SK-N-SH treated with all-trans-retinoic acid at 6 μM for 48 hours (cell line): Measurements from ENCODE around the gene CORO2A.

ENCODE experiments used
- ATAC-seq: fragments of 200-7000 bp; cut with Tn5 transposase; 3 replicates; pipeline ENCODE4 v1.9.1; 2020; ENCODE audit warnings: mild to moderate bottlenecking, moderate library complexity
- BACH2 ChIP-seq: fragments of 250-450 bp; sonication (Bioruptor Pico); IDR thresholded peaks from 2 replicates; pipeline ENCODE4 v1.9.0; 2021; ENCODE audit warnings: mild to moderate bottlenecking, borderline replicate concordance
- CSDC2 ChIP-seq: fragments of 250-450 bp; sonication (Bioruptor Pico); IDR thresholded peaks from 2 replicates; pipeline ENCODE4 v1.5.0; 2020; ENCODE audit warnings: mild to moderate bottlenecking, moderate library complexity
- CSRNP3 ChIP-seq: fragments of 250-450 bp; sonication (Bioruptor Pico); IDR thresholded peaks from 2 replicates; pipeline ENCODE4 v1.5.1; 2021; ENCODE audit warnings: mild to moderate bottlenecking, moderate library complexity
- ESRRG ChIP-seq: fragments of 250-450 bp; sonication (Bioruptor Pico); IDR thresholded peaks from 2 replicates; pipeline ENCODE4 v1.6.1; 2021; ENCODE audit warnings: mild to moderate bottlenecking
- GLIS3 ChIP-seq: fragments of 250-450 bp; sonication (Bioruptor Pico); IDR thresholded peaks from 2 replicates; pipeline ENCODE4 v1.5.0; 2020; ENCODE audit warnings: mild to moderate bottlenecking, moderate library complexity
- ISL1 ChIP-seq: fragments of 250-450 bp; sonication (Bioruptor Pico); IDR thresholded peaks from 2 replicates; pipeline ENCODE4 v2.1.2; 2022; ENCODE audit warnings: mild to moderate bottlenecking, moderate library complexity
- OSR1 ChIP-seq: fragments of 250-450 bp; sonication (Bioruptor Pico); IDR thresholded peaks from 2 replicates; pipeline ENCODE4 v1.8.0; 2022; ENCODE audit warnings: moderate library complexity, mild to moderate bottlenecking, inconsistent platforms
- POU6F1 ChIP-seq: fragments of 250-450 bp; sonication (Bioruptor Pico); IDR thresholded peaks from 2 replicates; pipeline ENCODE4 v1.8.0; 2021; ENCODE audit warnings: low read depth, mild to moderate bottlenecking, moderate library complexity, borderline replicate concordance
- PPARA ChIP-seq: fragments of 250-450 bp; sonication (Bioruptor Pico); IDR thresholded peaks from 2 replicates; pipeline ENCODE4 v1.5.0; 2020; ENCODE audit warnings: mild to moderate bottlenecking, borderline replicate concordance
- RARB ChIP-seq: fragments of 250-450 bp; sonication (Bioruptor Pico); IDR thresholded peaks from 2 replicates; pipeline ENCODE4 v1.8.0; 2021; ENCODE audit warnings: mild to moderate bottlenecking, moderate library complexity
- SNAI2 ChIP-seq: fragments of 250-450 bp; sonication (Bioruptor Pico); IDR thresholded peaks from 2 replicates; pipeline ENCODE4 v1.5.0; 2020; ENCODE audit warnings: mild to moderate bottlenecking, moderate library complexity
- TSHZ2 ChIP-seq: fragments of 250-450 bp; sonication (Bioruptor Pico); IDR thresholded peaks from 2 replicates; pipeline ENCODE4 v1.5.0; 2020; ENCODE audit warnings: mild to moderate bottlenecking, moderate library complexity
- ZC3H10 ChIP-seq: fragments of 250-450 bp; sonication (Bioruptor Pico); IDR thresholded peaks from 2 replicates; pipeline ENCODE4 v1.5.1; 2021; ENCODE audit warnings: mild to moderate bottlenecking, moderate library complexity
- ZFP30 ChIP-seq: fragments of 450-650 bp; formaldehyde crosslinking; IDR thresholded peaks from 2 replicates; pipeline ENCODE4 v1.5.0; 2022; ENCODE audit warnings: mild to moderate bottlenecking, moderate library complexity
- ZNF565 ChIP-seq: fragments of 450-650 bp; formaldehyde crosslinking; conservative IDR thresholded peaks from 2 replicates; pipeline ENCODE4 v1.5.0; 2020; ENCODE audit warnings: low read depth, mild to moderate bottlenecking, moderate library complexity
- ZNF70 ChIP-seq: fragments of 450-650 bp; formaldehyde crosslinking; IDR thresholded peaks from 2 replicates; pipeline ENCODE4 v1.5.0; 2020; ENCODE audit warnings: mild to moderate bottlenecking, moderate library complexity
- ZNF8 ChIP-seq: fragments of 450-650 bp; formaldehyde crosslinking; IDR thresholded peaks from 2 replicates; pipeline ENCODE4 v1.5.0; 2020; ENCODE audit warnings: mild to moderate bottlenecking, moderate library complexity

The CORO2A gene

GRCh38 chr9:98225015-98225442, 32.6 kb upstream of the CORO2A start:
- TF ChIP-seq CSDC2 (CRISPR knock-in tag) (no peak), ESRRG (CRISPR knock-in tag) (no peak), TSHZ2 (CRISPR knock-in tag) (no peak), OSR1 (CRISPR knock-in tag) (no peak), CSRNP3 (no peak), BACH2 (CRISPR knock-in tag) (no peak), SNAI2 (no peak), POU6F1 (no peak), RARB (CRISPR knock-in tag) (no peak)
- no peak for ATAC-seq

- TF ChIP-seq ZNF70 (no peak), ISL1 (CRISPR knock-in tag) (peak; percentile 7; the same call in 1 of the 2 replicates), BACH2 (CRISPR knock-in tag) (no peak), CSDC2 (CRISPR knock-in tag) (peak; percentile 41), RARB (CRISPR knock-in tag) (no peak)
- peak; percentile 99 for ATAC-seq
Observed at GRCh38 chr9:98222885-98223691, 30.7 kb upstream of the CORO2A start.

GRCh38 chr9:98220911-98221310, 28.5 kb upstream of the CORO2A start:
- TF ChIP-seq TSHZ2 (CRISPR knock-in tag) (no peak), PPARA (CRISPR knock-in tag) (no peak), ZC3H10 (CRISPR knock-in tag) (no peak), ZNF70 (no peak), ZNF565 (CRISPR knock-in tag) (no peak), BACH2 (CRISPR knock-in tag) (no peak), ISL1 (CRISPR knock-in tag) (no peak), ZNF8 (CRISPR knock-in tag) (no peak), GLIS3 (no peak), ZFP30 (CRISPR knock-in tag) (no peak), POU6F1 (no peak)
- no peak for ATAC-seq
